AG09319 (cell line): Measurements from ENCODE around the gene KIAA0586.

Experiments used
- DNase-seq: peaks from one replicate; pipeline ENCODE4 v3.0.0-alpha.2; 2010; ENCODE audit warnings: low read depth; ENCODE audit errors: extremely low read depth
- CTCF ChIP-seq: IDR thresholded peaks from 2 replicates; pipeline ENCODE4 v1.5.1; 2011; ENCODE audit warnings: low read depth, mild to moderate bottlenecking, inconsistent platforms, low read length, moderate library complexity

The KIAA0586 gene

DNA sequence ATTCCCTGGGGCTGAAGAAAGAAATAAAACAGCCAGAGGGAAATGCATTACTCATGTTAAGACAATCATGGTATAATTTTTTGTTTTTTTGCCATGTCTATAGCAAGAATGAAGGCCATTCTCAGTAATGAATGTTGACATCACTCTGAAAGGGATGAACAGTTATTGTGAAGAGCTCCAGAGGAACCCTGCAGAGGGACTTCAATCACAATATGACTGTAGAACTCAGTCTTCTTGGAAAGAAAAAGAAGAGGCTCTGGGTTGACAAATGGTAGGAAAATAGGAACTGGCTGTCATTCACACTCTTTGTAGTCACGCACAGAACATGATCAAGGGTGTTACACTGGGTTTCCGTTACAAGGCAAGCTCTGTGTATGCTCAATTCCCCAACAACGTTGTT is 136.5 kb downstream of the KIAA0586 start:
- TF ChIP-seq CTCF: no peak
- no peak for DNase-seq

GRCh38 chr14:58565832-58566231 is 138.3 kb downstream of the KIAA0586 start:
- TF ChIP-seq CTCF: no peak
- DNase-seq: no peak

GRCh38 chr14:58566979-58567378 is 139.5 kb downstream of the KIAA0586 start:
- no peak for TF ChIP-seq CTCF
- DNase-seq: no peak

GRCh38 chr14:58568322-58568721 is 140.8 kb downstream of the KIAA0586 start:
- TF ChIP-seq CTCF: no peak
- no peak for DNase-seq

- TF ChIP-seq CTCF: no peak
- no peak for DNase-seq
Observed at GRCh38 chr14:58571256-58571655, 143.7 kb downstream of the KIAA0586 start.

DNA sequence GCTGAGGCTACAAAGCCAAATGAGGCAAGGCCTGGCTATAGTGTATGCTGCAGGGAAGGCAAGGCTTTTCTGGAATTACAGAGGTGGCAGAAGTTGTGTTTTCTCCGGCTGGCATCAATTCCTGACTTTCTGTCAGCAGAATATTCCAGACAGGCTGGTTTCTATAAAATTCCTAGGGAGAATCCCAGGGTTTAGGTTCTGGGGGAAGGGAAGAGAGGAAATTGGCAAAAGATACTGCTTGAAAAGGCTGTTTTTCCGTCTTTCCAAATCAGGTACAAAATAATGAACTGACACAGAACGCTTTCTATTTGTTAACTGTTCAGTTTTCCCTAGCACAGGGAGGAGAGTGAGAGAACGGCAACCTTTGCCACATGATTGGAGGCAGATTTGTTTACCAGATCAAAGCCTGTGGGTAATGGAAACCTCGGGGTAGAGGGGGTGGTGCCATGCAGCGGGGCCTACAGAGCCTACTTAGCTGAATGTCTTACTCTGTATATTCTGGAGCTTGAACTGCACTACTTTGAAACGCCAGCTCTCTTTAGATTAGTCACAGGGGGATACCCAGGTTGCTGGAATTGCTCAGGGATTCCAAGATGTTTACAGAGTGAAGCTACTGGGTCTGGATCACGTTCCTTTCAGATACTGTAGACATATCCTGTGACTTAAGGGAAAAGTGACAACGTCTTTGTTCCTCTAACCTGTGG is 144.4 kb downstream of the KIAA0586 start:
- TF ChIP-seq CTCF: no peak
- no peak for DNase-seq

DNA sequence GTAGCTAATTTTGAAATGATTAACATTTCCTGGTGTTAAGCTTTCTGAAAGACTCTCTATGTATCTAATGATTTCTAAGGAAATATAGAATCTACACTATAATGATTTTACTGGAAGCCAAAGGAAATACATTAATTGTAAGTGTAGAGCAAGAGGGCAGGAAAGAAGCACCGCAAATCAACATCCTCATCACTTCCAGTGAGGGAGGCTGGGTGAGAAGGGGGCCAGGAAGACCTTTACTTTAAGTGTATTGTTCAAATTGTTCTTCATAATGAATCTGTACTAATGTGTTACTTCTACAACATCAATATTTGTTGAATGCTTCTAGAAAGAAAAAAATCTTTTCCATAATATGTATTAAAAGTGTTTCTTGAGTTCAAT is 144.9 kb downstream of the KIAA0586 start:
- DNase-seq: no peak
- no peak for TF ChIP-seq CTCF
